ENCODE data around the gene ARMC2.

Gene ARMC2

GRCh38 chr6:108869876-108870275 is 21.7 kb downstream of the ARMC2 start:
- Histone ChIP-seq H3K36me3 (ENCODE audit: insufficient read depth, low read length) (no peaks in the 10 kb centered on the region), H3K4me3 (ENCODE audit: low read depth, low read length) (no peak overlapping the region), H2AFZ (ENCODE audit: low read length, unreplicated experiment) (no peak overlapping the region), H3K79me2 (ENCODE audit: control insufficient read depth, insufficient read depth, low read length, unreplicated experiment) (no peaks in the 10 kb centered on the region), H3K4me1 (ENCODE audit: control insufficient read depth, insufficient read depth, low read length, unreplicated experiment) (peaks cover 12% of the 10 kb centered on the region), H3K27ac (ENCODE audit: low read depth, low read length) (no peak overlapping the region), H3K27me3 (ENCODE audit: insufficient read depth, low read length) (no peaks in the 10 kb centered on the region)

DNA sequence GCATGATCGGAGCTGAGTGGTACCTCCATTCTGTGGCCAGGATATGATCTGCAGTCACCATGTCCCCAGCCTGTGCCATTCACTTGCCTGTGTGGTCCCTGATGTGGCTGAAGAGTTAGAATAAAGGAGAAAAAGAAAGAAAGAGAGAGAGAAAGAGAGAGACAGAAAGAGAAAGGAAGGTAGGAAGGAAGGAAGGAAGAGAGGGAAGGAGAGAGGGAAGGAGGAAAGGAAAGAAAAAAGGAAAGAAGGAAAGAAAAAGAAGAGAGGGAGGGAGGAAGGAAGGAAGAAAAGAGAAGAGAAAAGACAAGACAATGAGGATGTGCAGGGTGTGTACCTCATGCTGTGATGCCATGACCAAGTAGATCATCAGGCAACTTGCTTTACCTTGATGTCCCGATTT is 22.1 kb downstream of the ARMC2 start:
- Histone ChIP-seq H3K27me3 (ENCODE audit: insufficient read depth, low read length) (no peaks in the 10 kb centered on the region), H3K79me2 (ENCODE audit: control insufficient read depth, insufficient read depth, low read length, unreplicated experiment) (no peaks in the 10 kb centered on the region), H3K27ac (ENCODE audit: low read depth, low read length) (no peak overlapping the region), H2AFZ (ENCODE audit: low read length, unreplicated experiment) (no peak overlapping the region), H3K4me1 (ENCODE audit: control insufficient read depth, insufficient read depth, low read length, unreplicated experiment) (peaks cover 17% of the 10 kb centered on the region), H3K4me3 (ENCODE audit: low read depth, low read length) (no peak overlapping the region), H3K36me3 (ENCODE audit: insufficient read depth, low read length) (no peaks in the 10 kb centered on the region)

GRCh38 chr6:108872141-108872557 is 23.9 kb downstream of the ARMC2 start:
- H3K4me1 ChIP-seq (ENCODE audit: control insufficient read depth, insufficient read depth, low read length, unreplicated experiment), result peaks cover 30% of the 10 kb centered on the region
- no peak overlapping the region for H2AFZ ChIP-seq (ENCODE audit: low read length, unreplicated experiment)
- H3K36me3 ChIP-seq (ENCODE audit: insufficient read depth, low read length), result no peaks in the 10 kb centered on the region
- H3K4me3 ChIP-seq (ENCODE audit: low read depth, low read length), result no peak overlapping the region
- H3K79me2 ChIP-seq (ENCODE audit: control insufficient read depth, insufficient read depth, low read length, unreplicated experiment), result no peaks in the 10 kb centered on the region
- H3K27ac ChIP-seq (ENCODE audit: low read depth, low read length), result no peak overlapping the region
- H3K27me3 ChIP-seq (ENCODE audit: insufficient read depth, low read length), result no peaks in the 10 kb centered on the region

- H3K79me2 ChIP-seq (ENCODE audit: control insufficient read depth, insufficient read depth, low read length, unreplicated experiment), result no peaks in the 10 kb centered on the region
- H2AFZ ChIP-seq (ENCODE audit: low read length, unreplicated experiment), result no peak overlapping the region
- no peaks in the 10 kb centered on the region for H3K27me3 ChIP-seq (ENCODE audit: insufficient read depth, low read length)
- H3K36me3 ChIP-seq (ENCODE audit: insufficient read depth, low read length), result no peaks in the 10 kb centered on the region
- H3K4me3 ChIP-seq (ENCODE audit: low read depth, low read length), result no peak overlapping the region
- no peak overlapping the region for H3K27ac ChIP-seq (ENCODE audit: low read depth, low read length)
- peaks cover 33% of the 10 kb centered on the region for H3K4me1 ChIP-seq (ENCODE audit: control insufficient read depth, insufficient read depth, low read length, unreplicated experiment)
Measured at GRCh38 chr6:108872575-108872974, 24.4 kb downstream of the ARMC2 start.

DNA sequence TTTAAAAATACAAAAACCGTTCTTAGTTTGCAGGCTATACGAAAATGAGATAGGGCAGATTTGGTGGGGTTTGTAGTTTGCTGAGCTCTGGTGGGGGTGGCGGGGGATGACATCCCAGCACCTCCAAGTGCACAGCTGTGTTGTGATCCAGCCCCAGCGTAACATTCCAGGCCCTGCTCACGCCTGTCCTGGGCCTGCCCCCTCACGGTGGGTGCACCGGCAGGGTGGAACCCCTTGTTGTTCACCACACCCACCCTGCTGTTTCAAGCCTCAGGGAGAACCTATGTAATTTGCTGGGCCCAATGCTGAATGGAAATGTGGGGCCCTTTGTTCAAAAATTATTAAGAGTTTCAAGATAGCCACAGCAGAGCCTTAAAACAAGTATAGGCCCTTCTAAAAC is 25.0 kb downstream of the ARMC2 start:
- Histone ChIP-seq H3K27me3 (ENCODE audit: insufficient read depth, low read length) (no peaks in the 10 kb centered on the region), H2AFZ (ENCODE audit: low read length, unreplicated experiment) (no peak overlapping the region), H3K4me3 (ENCODE audit: low read depth, low read length) (no peak overlapping the region), H3K36me3 (ENCODE audit: insufficient read depth, low read length) (no peaks in the 10 kb centered on the region), H3K79me2 (ENCODE audit: control insufficient read depth, insufficient read depth, low read length, unreplicated experiment) (no peaks in the 10 kb centered on the region), H3K4me1 (ENCODE audit: control insufficient read depth, insufficient read depth, low read length, unreplicated experiment) (peaks cover 40% of the 10 kb centered on the region), H3K27ac (ENCODE audit: low read depth, low read length) (no peak overlapping the region)

DNA sequence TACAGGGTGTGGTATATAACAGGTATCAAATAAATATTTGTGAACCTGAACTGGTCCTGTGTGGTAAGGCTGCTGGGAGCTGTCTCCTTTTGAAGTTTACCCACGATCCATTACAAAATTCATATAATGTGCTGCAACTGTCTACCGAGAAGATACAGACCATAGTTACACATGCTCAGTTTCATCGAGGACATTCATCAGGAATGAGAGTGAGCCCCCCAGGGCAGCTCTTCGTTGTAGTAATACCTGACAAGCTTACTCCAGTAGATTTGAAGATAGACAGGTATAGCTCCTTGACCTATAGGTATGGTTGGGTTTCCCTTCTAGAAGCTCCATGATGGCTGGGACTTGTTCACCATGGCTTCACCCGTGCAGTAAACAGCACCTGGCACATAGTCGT is 25.7 kb downstream of the ARMC2 start:
- Histone ChIP-seq H2AFZ (ENCODE audit: low read length, unreplicated experiment) (no peak overlapping the region), H3K4me3 (ENCODE audit: low read depth, low read length) (no peak overlapping the region), H3K27ac (ENCODE audit: low read depth, low read length) (peak overlapping the region; percentile 90), H3K27me3 (ENCODE audit: insufficient read depth, low read length) (no peaks in the 10 kb centered on the region), H3K79me2 (ENCODE audit: control insufficient read depth, insufficient read depth, low read length, unreplicated experiment) (no peaks in the 10 kb centered on the region), H3K4me1 (ENCODE audit: control insufficient read depth, insufficient read depth, low read length, unreplicated experiment) (peaks cover 42% of the 10 kb centered on the region), H3K36me3 (ENCODE audit: insufficient read depth, low read length) (no peaks in the 10 kb centered on the region)

GRCh38 chr6:108874470-108875160 is 26.4 kb downstream of the ARMC2 start:
- no peaks in the 10 kb centered on the region for H3K79me2 ChIP-seq (ENCODE audit: control insufficient read depth, insufficient read depth, low read length, unreplicated experiment)
- H3K36me3 ChIP-seq (ENCODE audit: insufficient read depth, low read length), result no peaks in the 10 kb centered on the region
- peak overlapping the region; percentile 63 for H2AFZ ChIP-seq (ENCODE audit: low read length, unreplicated experiment)
- H3K27ac ChIP-seq (ENCODE audit: low read depth, low read length), result peak overlapping the region; percentile 90
- H3K4me3 ChIP-seq (ENCODE audit: low read depth, low read length), result peak overlapping the region; percentile 53
- H3K27me3 ChIP-seq (ENCODE audit: insufficient read depth, low read length), result no peaks in the 10 kb centered on the region
- H3K4me1 ChIP-seq (ENCODE audit: control insufficient read depth, insufficient read depth, low read length, unreplicated experiment), result peaks cover 42% of the 10 kb centered on the region

DNA sequence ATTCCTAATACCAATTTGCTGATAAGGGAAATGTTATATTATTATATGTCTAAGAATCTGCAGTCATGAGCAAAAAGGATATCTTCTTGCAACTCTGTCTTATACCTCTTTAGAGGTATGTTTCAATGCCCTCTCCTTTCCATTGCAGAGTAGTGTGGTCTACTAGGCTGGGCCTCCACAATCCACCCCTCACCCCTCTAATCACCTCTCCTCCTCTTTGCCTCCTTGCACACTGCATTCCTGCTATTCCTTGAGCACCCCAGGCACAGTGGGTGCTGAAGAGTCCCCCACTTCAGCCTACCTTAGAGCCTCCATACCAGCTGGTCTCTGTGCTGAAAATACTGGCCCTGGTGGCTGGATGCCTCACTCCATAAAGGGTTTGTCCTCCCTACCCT is 26.9 kb downstream of the ARMC2 start:
- H3K27me3 ChIP-seq (ENCODE audit: insufficient read depth, low read length), result no peaks in the 10 kb centered on the region
- H3K79me2 ChIP-seq (ENCODE audit: control insufficient read depth, insufficient read depth, low read length, unreplicated experiment), result no peaks in the 10 kb centered on the region
- H3K27ac ChIP-seq (ENCODE audit: low read depth, low read length), result peak overlapping the region; percentile 90
- H2AFZ ChIP-seq (ENCODE audit: low read length, unreplicated experiment), result peak overlapping the region; percentile 63
- H3K36me3 ChIP-seq (ENCODE audit: insufficient read depth, low read length), result no peaks in the 10 kb centered on the region
- H3K4me1 ChIP-seq (ENCODE audit: control insufficient read depth, insufficient read depth, low read length, unreplicated experiment), result peaks cover 42% of the 10 kb centered on the region
- no peak overlapping the region for H3K4me3 ChIP-seq (ENCODE audit: low read depth, low read length)

GRCh38 chr6:108877046-108877751 is 29.0 kb downstream of the ARMC2 start:
- peaks cover 4% of the 10 kb centered on the region; the same call in 1 of the 2 replicates for H3K36me3 ChIP-seq (ENCODE audit: insufficient read depth, low read length)
- H3K27me3 ChIP-seq (ENCODE audit: insufficient read depth, low read length), result no peaks in the 10 kb centered on the region
- H3K79me2 ChIP-seq (ENCODE audit: control insufficient read depth, insufficient read depth, low read length, unreplicated experiment), result no peaks in the 10 kb centered on the region
- H2AFZ ChIP-seq (ENCODE audit: low read length, unreplicated experiment), result peak overlapping the region; percentile 38
- H3K27ac ChIP-seq (ENCODE audit: low read depth, low read length), result peak overlapping the region; percentile 82
- peak overlapping the region; percentile 52 for H3K4me3 ChIP-seq (ENCODE audit: low read depth, low read length)
- peaks cover 37% of the 10 kb centered on the region for H3K4me1 ChIP-seq (ENCODE audit: control insufficient read depth, insufficient read depth, low read length, unreplicated experiment)

DNA sequence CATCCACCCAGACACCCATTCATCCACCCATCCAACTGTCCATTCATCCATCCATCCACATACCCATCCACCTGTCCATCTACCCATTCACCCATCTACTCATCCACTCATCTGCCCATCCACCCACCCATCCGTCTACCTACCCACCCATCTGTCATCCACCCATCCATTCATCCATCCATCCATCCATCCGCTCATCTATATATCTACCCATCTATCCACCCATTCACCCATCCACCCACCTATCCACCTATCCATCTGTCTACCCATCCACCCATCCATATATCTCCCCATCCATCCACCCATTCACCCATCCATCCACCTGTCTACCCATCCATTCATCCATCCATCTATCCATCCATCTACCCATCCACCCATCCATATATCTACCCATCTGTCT is 30.7 kb downstream of the ARMC2 start:
- H3K27ac ChIP-seq (ENCODE audit: low read depth, low read length), result no peak overlapping the region
- H3K27me3 ChIP-seq (ENCODE audit: insufficient read depth, low read length), result no peaks in the 10 kb centered on the region
- no peak overlapping the region for H3K4me3 ChIP-seq (ENCODE audit: low read depth, low read length)
- peaks cover 4% of the 10 kb centered on the region; the same call in 1 of the 2 replicates for H3K36me3 ChIP-seq (ENCODE audit: insufficient read depth, low read length)
- peaks cover 36% of the 10 kb centered on the region for H3K4me1 ChIP-seq (ENCODE audit: control insufficient read depth, insufficient read depth, low read length, unreplicated experiment)
- no peaks in the 10 kb centered on the region for H3K79me2 ChIP-seq (ENCODE audit: control insufficient read depth, insufficient read depth, low read length, unreplicated experiment)
- no peak overlapping the region for H2AFZ ChIP-seq (ENCODE audit: low read length, unreplicated experiment)

GRCh38 chr6:108883172-108883571 is 35.0 kb downstream of the ARMC2 start:
- no peak overlapping the region for H3K4me3 ChIP-seq (ENCODE audit: low read depth, low read length)
- H2AFZ ChIP-seq (ENCODE audit: low read length, unreplicated experiment), result no peak overlapping the region
- peaks cover 3% of the 10 kb centered on the region for H3K4me1 ChIP-seq (ENCODE audit: control insufficient read depth, insufficient read depth, low read length, unreplicated experiment)
- H3K27ac ChIP-seq (ENCODE audit: low read depth, low read length), result no peak overlapping the region
- no peaks in the 10 kb centered on the region for H3K27me3 ChIP-seq (ENCODE audit: insufficient read depth, low read length)
- no peaks in the 10 kb centered on the region for H3K79me2 ChIP-seq (ENCODE audit: control insufficient read depth, insufficient read depth, low read length, unreplicated experiment)
- peaks cover 4% of the 10 kb centered on the region; the same call in 1 of the 2 replicates for H3K36me3 ChIP-seq (ENCODE audit: insufficient read depth, low read length)
